ENCODE data around the gene SLC17A1. TPM values are rescaled to one million over a fixed set of nuclear protein-coding genes. Genes with fewer than 3 reads are reported as not detected.

SLC17A1 gene, protein sequence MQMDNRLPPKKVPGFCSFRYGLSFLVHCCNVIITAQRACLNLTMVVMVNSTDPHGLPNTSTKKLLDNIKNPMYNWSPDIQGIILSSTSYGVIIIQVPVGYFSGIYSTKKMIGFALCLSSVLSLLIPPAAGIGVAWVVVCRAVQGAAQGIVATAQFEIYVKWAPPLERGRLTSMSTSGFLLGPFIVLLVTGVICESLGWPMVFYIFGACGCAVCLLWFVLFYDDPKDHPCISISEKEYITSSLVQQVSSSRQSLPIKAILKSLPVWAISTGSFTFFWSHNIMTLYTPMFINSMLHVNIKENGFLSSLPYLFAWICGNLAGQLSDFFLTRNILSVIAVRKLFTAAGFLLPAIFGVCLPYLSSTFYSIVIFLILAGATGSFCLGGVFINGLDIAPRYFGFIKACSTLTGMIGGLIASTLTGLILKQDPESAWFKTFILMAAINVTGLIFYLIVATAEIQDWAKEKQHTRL
- total RNA-seq, result not detected in 2 replicates

DNA sequence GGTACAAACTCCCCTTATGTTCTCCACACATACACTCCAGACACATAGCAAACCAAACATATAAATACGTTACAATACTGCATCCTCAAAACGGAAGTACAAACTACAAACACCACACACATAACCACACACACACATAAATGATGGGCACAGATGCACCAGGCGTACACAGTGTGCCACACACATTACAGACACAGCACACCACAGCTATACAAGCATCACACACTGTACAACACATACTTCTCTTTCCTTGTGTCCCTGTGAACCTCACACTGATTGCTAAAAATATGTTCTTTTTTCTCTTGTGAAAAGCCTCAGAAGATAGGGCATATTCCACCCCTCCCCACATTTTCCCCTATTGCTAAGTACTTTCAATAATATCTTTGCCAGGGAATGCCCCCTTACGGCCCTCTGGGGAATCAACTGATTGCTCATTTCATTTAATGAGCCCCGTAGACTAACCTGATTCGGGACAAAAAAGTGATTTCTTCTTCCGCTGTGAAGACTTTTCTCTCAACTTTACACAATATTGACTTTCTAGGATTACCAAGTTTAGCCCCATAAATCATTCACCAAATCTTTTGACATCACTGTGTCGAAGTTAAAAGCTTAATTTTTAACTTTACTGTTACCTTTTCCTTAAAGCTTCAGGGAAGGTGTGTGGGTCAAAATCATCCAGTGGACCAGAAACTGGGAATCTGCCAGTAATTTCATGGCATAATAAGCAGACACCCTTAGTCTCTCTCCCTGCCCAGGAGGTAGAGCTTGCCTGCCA, at the start of gene SLC17A1:
Gene SLC17A1, minus strand, starts transcription at position 521 of the 775 bp plus-strand sequence. CDS start 1,495 bp downstream, outside the sequence.

DNA sequence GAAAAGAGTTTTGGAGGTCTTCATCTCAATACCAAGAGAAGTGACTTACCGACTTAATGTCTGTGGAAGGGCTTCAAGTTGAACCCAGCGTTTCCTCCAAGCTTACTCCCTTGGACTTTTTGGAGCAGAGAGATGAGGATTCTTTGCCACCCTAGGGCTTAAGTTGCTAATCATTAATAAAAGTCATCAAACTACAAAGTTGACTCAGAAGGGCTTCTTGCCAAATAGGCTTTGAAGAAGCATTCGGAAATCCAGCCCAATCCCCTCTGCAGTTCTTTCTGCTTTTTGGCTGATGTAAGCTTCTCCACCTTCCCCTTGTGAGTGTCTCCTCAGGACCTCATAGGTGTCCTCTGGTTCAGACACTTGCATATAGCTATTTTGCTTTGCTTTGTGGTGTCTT, 42.3 kb upstream of the SLC17A1 start, which contains the start of gene SLC17A3:
Gene SLC17A3, minus strand, starts transcription at position 126 of the 400 bp plus-strand sequence. CDS start 5,856 bp downstream, outside the sequence.

DNA sequence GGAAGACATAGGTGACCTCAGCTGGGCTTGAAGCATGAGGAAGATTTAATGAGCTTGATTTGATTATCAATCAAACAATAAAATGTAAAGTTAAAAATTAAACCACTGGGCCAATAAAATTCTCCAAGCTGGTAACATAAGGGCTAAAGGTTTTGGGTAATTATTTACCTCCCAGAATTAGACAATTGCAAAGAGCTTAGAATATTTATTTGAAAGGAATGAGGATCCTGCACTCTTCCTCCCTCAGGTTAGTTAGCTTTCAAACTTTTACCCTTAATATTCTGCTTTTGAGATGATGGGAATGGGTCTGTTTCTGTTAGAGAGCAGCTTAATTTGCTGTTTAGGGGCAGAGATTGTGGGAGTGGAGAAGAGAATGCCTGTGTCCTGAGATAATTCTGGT, 77.3 kb downstream of the SLC17A1 start, which contains the start of gene SLC17A4:
Gene SLC17A4, plus strand, starts transcription at position 208 of the 400 bp plus-strand sequence. CDS start 7,221 bp downstream, outside the sequence.

Other genes with a start within 250 kb of the SLC17A1 start
- gene SCGN, start 179.8 kb downstream of the SLC17A1 start, total RNA-seq, result not detected in 2 replicates
- not detected in 2 replicates for gene SLC17A4, start 77.3 kb downstream of the SLC17A1 start, total RNA-seq
- gene SLC17A3, start 42.2 kb upstream of the SLC17A1 start, total RNA-seq, result not detected in 2 replicates
- gene SLC17A2, start 98.6 kb upstream of the SLC17A1 start, total RNA-seq, result not detected in 2 replicates
- gene TRIM38, start 130.8 kb upstream of the SLC17A1 start, total RNA-seq, result 8.1 and 10.3 TPM in 2 replicates

All from smooth muscle cell of bladder (primary cell).